HCT116 (cell line): Measurements from ENCODE around the gene IL1F10. TPM values are rescaled to one million over a fixed set of nuclear protein-coding genes. Genes with fewer than 3 reads are reported as not detected.

Experiments used
- ATAC-seq: fragments of 200-7000 bp; cut with Tn5 transposase; 2 replicates; pipeline ENCODE4 v1.9.1; 2020; ENCODE audit warnings: mild to moderate bottlenecking, moderate library complexity
- BruUV-seq: library from RNA; stranded (reverse); fragments of 400-500 nt; replicated peaks from 2 replicates; lab custom pipeline; 2021; lab: Mats Ljungman, UMichigan
- CTCF ChIA-PET: fragments of 300-600 bp; sonication (Branson Sonifier 250); formaldehyde crosslinking; loops from one replicate; lab custom pipeline; 2021; ENCODE audit warnings: antibody characterized with exemption; lab: Charles Lee
- POLR2A ChIA-PET: fragments of 300-600, 350-600 bp; sonication (Branson Sonifier 250); formaldehyde crosslinking; loops from one replicate; lab custom pipeline; 2021; ENCODE audit warnings: antibody characterized with exemption; lab: Charles Lee
- RAD21 ChIA-PET, 2 experiments: fragments of 300-600 bp; sonication (Branson Sonifier 250); formaldehyde crosslinking; loops; one replicate each; lab custom pipeline; 2023; ENCODE audit warnings: low total read pairs in 2 of 2; ENCODE audit not compliant: uncharacterized antibody in 2 of 2, unreplicated experiment in 2 of 2, low non-redundant PET in 1 of 2; lab: Charles Lee
- DNase-seq: peaks from one replicate; pipeline ENCODE4 v3.0.0-alpha.2; 2010; ENCODE audit warnings: low read depth, low spot score
- H2AFZ ChIP-seq: fragments of 200-600 bp; shearing (Covaris generic), sonication (generic); 2 replicates; pipeline ENCODE4 v1.6.1; 2017; ENCODE audit warnings: low read depth, mixed run types, mixed read lengths, antibody characterized with exemption, low read length; ENCODE audit not compliant: poor library complexity, severe bottlenecking
- H3K27ac ChIP-seq: 2 replicates; pipeline ENCODE4 v1.5.1; 2012; ENCODE audit warnings: low read depth, low read length
- H3K27me3 ChIP-seq: fragments of 200-600 bp; sonication (generic); 2 replicates; pipeline ENCODE4 v1.6.1; 2016; ENCODE audit warnings: mixed run types, low read length, mixed read lengths; ENCODE audit not compliant: insufficient read depth
- H3K36me3 ChIP-seq, 2 experiments: fragments of 200-500 bp in 1 of 2; fragments of 200-600 bp in 1 of 2; sonication (Bioruptor generic) in 1 of 2; sonication (generic) in 1 of 2; 2 replicates each; pipeline versions ENCODE4 v1.5.1 to v1.6.1; 2014 to 2016; ENCODE audit warnings: low read length in 2 of 2, inconsistent platforms in 1 of 2, mixed read lengths in 1 of 2, mixed run types in 1 of 2; ENCODE audit not compliant: insufficient read depth in 2 of 2, control insufficient read depth in 1 of 2
- H3K4me1 ChIP-seq, 2 experiments: fragments of 200-600 bp in 1 of 2; sonication (generic) in 1 of 2; 2 replicates each; pipeline versions ENCODE4 v1.5.1 to v1.6.1; 2012 to 2017; ENCODE audit warnings: low read length in 2 of 2, inconsistent platforms in 1 of 2, mild to moderate bottlenecking in 1 of 2, mixed read lengths in 1 of 2, mixed run types in 1 of 2, moderate library complexity in 1 of 2; ENCODE audit not compliant: insufficient read depth in 2 of 2, control insufficient read depth in 1 of 2
- H3K4me2 ChIP-seq: fragments of 200-600 bp; sonication (generic); 2 replicates; pipeline ENCODE4 v1.6.1; 2017; ENCODE audit warnings: mixed run types, low read length, mixed read lengths
- H3K4me3 ChIP-seq, 2 experiments: fragments of 200-600 bp in 1 of 2; sonication (generic) in 1 of 2; replicated peaks in 1 of 2; 2 replicates each; pipeline ENCODE4 v1.5.1; 2011 to 2016; ENCODE audit warnings: low read length in 2 of 2, control low read depth in 1 of 2, low read depth in 1 of 2, mild to moderate bottlenecking in 1 of 2, mixed read lengths in 1 of 2, mixed run types in 1 of 2
- H3K79me2 ChIP-seq: fragments of 200-600 bp; sonication (generic); 2 replicates; pipeline ENCODE4 v1.6.1; 2017; ENCODE audit warnings: mild to moderate bottlenecking, mixed run types, low read length, moderate library complexity, mixed read lengths; ENCODE audit not compliant: insufficient read depth
- H3K9ac ChIP-seq: fragments of 200-600 bp; sonication (generic); 2 replicates; pipeline ENCODE4 v1.6.1; 2016; ENCODE audit warnings: low read length, mixed read lengths
- H3K9me2 ChIP-seq: fragments of 200-600 bp; sonication (generic), shearing (Covaris generic); 2 replicates; pipeline ENCODE4 v1.6.1; 2017; ENCODE audit warnings: mixed run types, mild to moderate bottlenecking, moderate library complexity; ENCODE audit not compliant: insufficient read depth
- H3K9me3 ChIP-seq, 2 experiments: fragments of 200-500 bp in 1 of 2; fragments of 200-600 bp in 1 of 2; sonication (Bioruptor generic) in 1 of 2; sonication (generic) in 1 of 2; 2 replicates each; pipeline ENCODE4 v1.6.1; 2014 to 2017; ENCODE audit warnings: low read length in 2 of 2, mixed read lengths in 2 of 2, inconsistent platforms in 1 of 2, low read depth in 1 of 2, mild to moderate bottlenecking in 1 of 2, mixed run types in 1 of 2, moderate library complexity in 1 of 2; ENCODE audit not compliant: control insufficient read depth in 1 of 2, insufficient read depth in 1 of 2
- H4K20me1 ChIP-seq: fragments of 200-600 bp; sonication (generic), shearing (Covaris generic); 2 replicates; pipeline ENCODE4 v1.6.1; 2017; ENCODE audit warnings: mixed run types, mild to moderate bottlenecking, moderate library complexity; ENCODE audit not compliant: insufficient read depth
- ELF1 ChIP-seq: IDR thresholded peaks from 2 replicates; pipeline ENCODE4 v1.6.1; 2012; ENCODE audit warnings: low read depth, borderline replicate concordance
- POLR2A ChIP-seq: IDR thresholded peaks from 2 replicates; pipeline ENCODE4 v1.7.0; 2011; ENCODE audit warnings: borderline replicate concordance; ENCODE audit not compliant: insufficient read depth, insufficient read length; ENCODE audit errors: extremely low read depth
- SRF ChIP-seq: IDR thresholded peaks from 2 replicates; pipeline ENCODE4 v1.6.1; 2012; ENCODE audit warnings: low read depth
- TCF7L2 ChIP-seq: IDR thresholded peaks from 2 replicates; pipeline ENCODE4 v1.7.0; 2011; ENCODE audit warnings: borderline replicate concordance, inconsistent platforms; ENCODE audit not compliant: insufficient read depth, insufficient read length; ENCODE audit errors: extremely low read depth
- ZFX ChIP-seq: fragments of 450-650 bp; IDR thresholded peaks from 2 replicates; pipeline ENCODE4 v1.6.1; 2017
- intact Hi-C: fragments of 100-400 bp; cut with micrococcal nuclease; formaldehyde crosslinking; loops from 2 replicates; pipeline ENCODE4 v1.10.0; 2022
- total RNA-seq: library from RNA; stranded (reverse); gene quantifications from one replicate; pipeline ENCODE4 v1.2.1, GENCODE V29; 2021; ENCODE audit not compliant: unreplicated experiment
- TF ChIP-seq, protein P1 (sequence below): IDR thresholded peaks from 2 replicates; pipeline ENCODE4 v1.6.1; 2012
- TF ChIP-seq, protein P2 (sequence below): IDR thresholded peaks from 2 replicates; pipeline ENCODE4 v1.6.1; 2012; ENCODE audit warnings: low read depth

The IL1F10 gene
- total RNA-seq, 1 experiment from 2014 or later, result not detected

DNA sequence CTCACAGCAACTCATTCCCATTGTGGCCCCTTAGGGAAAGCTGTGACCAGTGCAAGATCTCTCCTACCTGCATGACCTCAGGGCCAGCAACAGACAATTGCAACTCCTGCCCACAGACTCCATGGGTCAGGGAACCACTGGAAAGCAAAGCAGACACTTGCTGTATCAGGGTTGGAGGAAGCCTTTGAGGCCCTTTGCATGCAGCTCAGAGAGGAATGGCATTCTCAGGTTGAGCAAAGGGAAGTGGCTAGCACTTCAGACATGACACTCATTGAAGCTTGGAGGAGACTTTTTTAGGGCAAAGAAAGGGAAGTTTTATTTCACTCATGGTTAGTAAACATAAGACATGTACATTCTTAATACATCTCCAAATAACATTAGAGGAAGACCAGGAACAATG is 22.1 kb downstream of the IL1F10 start:
- no peaks in the 10 kb centered on the region for H3K9me2 ChIP-seq
- DNase-seq (no peak), ATAC-seq (no peak)
- no peaks in the 10 kb centered on the region for H4K20me1 ChIP-seq
- H3K9ac ChIP-seq, result no peak overlapping the region
- no peaks in the 10 kb centered on the region for H3K4me1 ChIP-seq
- BruUV-seq, result no TSS peak
- H3K4me2 ChIP-seq, result no peak overlapping the region
- no peak overlapping the region for H3K4me3 ChIP-seq
- CTCF ChIA-PET, result interaction anchor here (0.7 kb wide), 1 partner anchor 10 kb away, joined by 3 read pairs; no protein-coding TSS in a partner anchor
- intact Hi-C loops, result no loop called here
- no peaks in the 10 kb centered on the region for H3K36me3 ChIP-seq
- H3K27ac ChIP-seq, result no peak overlapping the region
- H3K79me2 ChIP-seq, result no peaks in the 10 kb centered on the region
- H3K27me3 ChIP-seq, result no peaks in the 10 kb centered on the region; the same call in 1 of the 2 replicates
- TF ChIP-seq ELF1 (no peak), TCF7L2 (no peak), ZFX (no peak), SRF (no peak), POLR2A (no peak)
- TF ChIP-seq, protein P1, sequence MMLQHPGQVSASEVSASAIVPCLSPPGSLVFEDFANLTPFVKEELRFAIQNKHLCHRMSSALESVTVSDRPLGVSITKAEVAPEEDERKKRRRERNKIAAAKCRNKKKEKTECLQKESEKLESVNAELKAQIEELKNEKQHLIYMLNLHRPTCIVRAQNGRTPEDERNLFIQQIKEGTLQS, result no peak
- TF ChIP-seq, protein P2, sequence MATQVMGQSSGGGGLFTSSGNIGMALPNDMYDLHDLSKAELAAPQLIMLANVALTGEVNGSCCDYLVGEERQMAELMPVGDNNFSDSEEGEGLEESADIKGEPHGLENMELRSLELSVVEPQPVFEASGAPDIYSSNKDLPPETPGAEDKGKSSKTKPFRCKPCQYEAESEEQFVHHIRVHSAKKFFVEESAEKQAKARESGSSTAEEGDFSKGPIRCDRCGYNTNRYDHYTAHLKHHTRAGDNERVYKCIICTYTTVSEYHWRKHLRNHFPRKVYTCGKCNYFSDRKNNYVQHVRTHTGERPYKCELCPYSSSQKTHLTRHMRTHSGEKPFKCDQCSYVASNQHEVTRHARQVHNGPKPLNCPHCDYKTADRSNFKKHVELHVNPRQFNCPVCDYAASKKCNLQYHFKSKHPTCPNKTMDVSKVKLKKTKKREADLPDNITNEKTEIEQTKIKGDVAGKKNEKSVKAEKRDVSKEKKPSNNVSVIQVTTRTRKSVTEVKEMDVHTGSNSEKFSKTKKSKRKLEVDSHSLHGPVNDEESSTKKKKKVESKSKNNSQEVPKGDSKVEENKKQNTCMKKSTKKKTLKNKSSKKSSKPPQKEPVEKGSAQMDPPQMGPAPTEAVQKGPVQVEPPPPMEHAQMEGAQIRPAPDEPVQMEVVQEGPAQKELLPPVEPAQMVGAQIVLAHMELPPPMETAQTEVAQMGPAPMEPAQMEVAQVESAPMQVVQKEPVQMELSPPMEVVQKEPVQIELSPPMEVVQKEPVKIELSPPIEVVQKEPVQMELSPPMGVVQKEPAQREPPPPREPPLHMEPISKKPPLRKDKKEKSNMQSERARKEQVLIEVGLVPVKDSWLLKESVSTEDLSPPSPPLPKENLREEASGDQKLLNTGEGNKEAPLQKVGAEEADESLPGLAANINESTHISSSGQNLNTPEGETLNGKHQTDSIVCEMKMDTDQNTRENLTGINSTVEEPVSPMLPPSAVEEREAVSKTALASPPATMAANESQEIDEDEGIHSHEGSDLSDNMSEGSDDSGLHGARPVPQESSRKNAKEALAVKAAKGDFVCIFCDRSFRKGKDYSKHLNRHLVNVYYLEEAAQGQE, result no peak
- no peaks in the 10 kb centered on the region for H3K9me3 ChIP-seq
- RAD21 ChIA-PET, result no interaction called here
- H2AFZ ChIP-seq, result no peak overlapping the region
- POLR2A ChIA-PET, result no interaction called here
